ENCODE results near the gene GOLGA8H.
"Not testable (repeated sequence)": the region's sequence is repeated elsewhere in the genome, so short reads cannot be mapped to it uniquely, and the experiment has no call there.

Gene GOLGA8H

DNA sequence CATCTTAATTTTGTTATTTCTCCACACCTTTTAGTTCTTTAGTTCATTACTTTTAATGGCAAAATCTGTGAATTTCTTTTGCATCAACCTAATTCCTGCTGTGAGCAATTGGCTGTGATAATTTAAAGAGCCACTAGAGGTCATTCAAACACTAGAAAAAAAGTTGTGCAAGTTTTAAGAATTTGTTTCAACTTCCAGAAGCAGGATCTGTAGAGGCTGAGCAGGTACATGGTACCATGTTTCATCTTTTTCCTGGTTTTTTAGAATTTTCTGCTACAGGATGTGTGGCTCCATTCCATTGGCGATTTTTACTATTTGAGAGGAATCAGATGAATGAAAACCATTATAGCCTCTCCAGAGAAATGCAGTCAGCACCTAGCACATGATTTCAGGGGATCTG is 57.3 kb downstream of the GOLGA8H start:
- H3K36me3 ChIP-seq (ENCODE audit: insufficient read depth, low read length); H3K4me3 ChIP-seq (ENCODE audit: low read length); H3K27me3 ChIP-seq (ENCODE audit: insufficient read depth, low read length); H3K9me3 ChIP-seq (ENCODE audit: low read length); H3K4me1 ChIP-seq (ENCODE audit: insufficient read depth, low read length); H2AFZ ChIP-seq (ENCODE audit: low read depth, low read length): not testable (repeated sequence)

Measured in neuron (in vitro differentiated cells).